Sigmoid colon (tissue), 7 donors: ENCODE results near the gene GPN3. TPM values are rescaled to one million over a fixed set of nuclear protein-coding genes. Genes with fewer than 3 reads are reported as not detected.

Experiments used
- DNase-seq: peaks from one replicate; pipeline ENCODE4 v3.0.0-alpha.2; 2019
- H3K27ac ChIP-seq, 4 donors: fragments of 200-600 bp; sonication (generic); one replicate each; pipeline ENCODE4 v1.5.1; 2016 to 2019; ENCODE audit warnings: mild to moderate bottlenecking in 1 of 4
- H3K27me3 ChIP-seq, 3 donors: fragments of 200-600 bp; sonication (generic); one replicate each; pipeline ENCODE4 v1.5.1; 2019; ENCODE audit warnings: mild to moderate bottlenecking in 1 of 3
- H3K36me3 ChIP-seq, 4 donors: fragments of 200-600 bp; sonication (generic); one replicate each; pipeline ENCODE4 v1.5.1; 2016 to 2019
- H3K4me1 ChIP-seq, 4 donors: fragments of 200-600 bp; sonication (generic); one replicate each; pipeline ENCODE4 v1.5.1; 2017 to 2019
- H3K4me3 ChIP-seq, 4 donors: fragments of 200-600 bp; sonication (generic); one replicate each; pipeline ENCODE4 v1.5.1; 2017 to 2019; ENCODE audit warnings: mild to moderate bottlenecking in 2 of 4, moderate library complexity in 1 of 4
- H3K9me3 ChIP-seq, 4 donors: fragments of 200-600 bp in 3 of 4; sonication (generic) in 3 of 4; one replicate each; pipeline versions ENCODE4 v1.5.1 to v1.6.1; 2013 to 2019
- CTCF ChIP-seq, 4 experiments: fragments of 450-650 bp in 3 of 4; fragments of 200-600 bp in 1 of 4; IDR thresholded peaks; one replicate each; pipeline ENCODE4 v1.5.1; 2016 to 2019; ENCODE audit warnings: antibody characterized with exemption in 4 of 4, mild to moderate bottlenecking in 3 of 4, moderate library complexity in 2 of 4
- EP300 ChIP-seq, 4 donors: sonication (generic); formaldehyde crosslinking; IDR thresholded peaks; one replicate each; pipeline ENCODE4 v1.6.1; 2017; ENCODE audit warnings: antibody characterized with exemption in 4 of 4
- POLR2A ChIP-seq, 2 donors: fragments of 450-650 bp; IDR thresholded peaks; one replicate each; pipeline ENCODE4 v1.6.1; 2016; ENCODE audit warnings: antibody characterized with exemption in 2 of 2, mild to moderate bottlenecking in 2 of 2, moderate library complexity in 2 of 2
- POLR2AphosphoS5 ChIP-seq, 4 donors: sonication (generic); formaldehyde crosslinking; IDR thresholded peaks; one replicate each; pipeline ENCODE4 v1.6.1; 2017; ENCODE audit warnings: antibody characterized with exemption in 4 of 4
- WGBS, 2 donors: extraction: QIAGEN DNeasy Blood & Tissue Kit; methylation state at CpG; one replicate each; pipeline ENCODE4 v1.1.7; 2013; 5-methylcytosine and 5-hydroxymethylcytosine counted together
- intact Hi-C: fragments of 100-400 bp; cut with DNase I; formaldehyde crosslinking; loops from one replicate; pipeline ENCODE4 v1.15.1; 2023
- polyA plus RNA-seq, 3 donors: library from polyadenylated mRNA; stranded (reverse); fragments of 200-250 nt; gene quantifications; one replicate each; pipeline ENCODE4 v1.2.3, GENCODE V29; 2013
- small RNA-seq, 3 donors: library from RNA; depleted of rRNA; stranded (forward); fragments of <200 nt; gene quantifications; one replicate each; pipeline ENCODE3, GENCODE V24; 2016
- total RNA-seq, 4 donors: library from RNA; depleted of rRNA; stranded (reverse); fragments of >200 nt; gene quantifications; one replicate each; pipeline ENCODE4 v1.1.0, GENCODE V29; 2016
- donor health status: healthy with polysubstance abuse.
- donor health status: Bipolar disorder and iron deficiency.
- donor health status: healthy.

GPN3 gene
- total and polyA plus RNA-seq, 7 donors, result 12.6 to 22.8 (median 17.3) TPM

- WGBS, 2 donors, result 23 to 25% methylated on average over 21 of the region's 21 CpGs
- H3K4me3 ChIP-seq, result peak overlapping the region; percentile 79 to 86 (median 82)
- H3K4me1 ChIP-seq, result peaks cover 0 to 26% (median 17%) of the 10 kb centered on the region in 4 donors
- peak; percentile 82 for DNase-seq
- peaks cover 0 to 11% (median 0%) of the 10 kb centered on the region in 4 donors for H3K36me3 ChIP-seq
- peak overlapping the region; percentile 86 to 94 (median 89) for H3K27ac ChIP-seq
- H3K27me3 ChIP-seq, result no peaks in the 10 kb centered on the region
- TF ChIP-seq EP300 (IDR thresholded peaks at IDR 0.05) (no peak), CTCF (IDR thresholded peaks at IDR 0.05) (peak in 1 of 4 experiments; percentile 13), POLR2AphosphoS5 (IDR thresholded peaks at IDR 0.05) (no peak)
- intact Hi-C loops, result loop anchor here (5.0 kb wide), 1 partner anchor 122 kb away; the partner anchor contains the start of gene ATP2A2
- H3K9me3 ChIP-seq, result no peaks in the 10 kb centered on the region
Measured at GRCh38 chr12:110403976-110404682, 63.9 kb downstream of the GPN3 start.

GRCh38 chr12:110403146-110403975 lies 64.7 kb downstream of the GPN3 start, which contains the start of gene ANAPC7:
Gene ANAPC7, minus strand, starts transcription at chr12:110403708. Its CDS starts 81 bp downstream, at chr12:110403627.
- 0% methylated on average over 62 of the region's 62 CpGs for WGBS, 2 donors
- peak; percentile 96 for DNase-seq
- Histone ChIP-seq H3K4me1 (peaks cover 0 to 26% (median 17%) of the 10 kb centered on the region in 4 donors), H3K4me3 (peak within 1 kb of the TSS; percentile 79 to 86 (median 82)), H3K9me3 (no peaks in the 10 kb centered on the region), H3K27ac (peak within 1 kb of the TSS; percentile 86 to 94 (median 89)), H3K36me3 (peaks cover 0 to 11% (median 0%) of the 10 kb centered on the region in 4 donors), H3K27me3 (no peaks in the 10 kb centered on the region)
- intact Hi-C loops, result loop anchor here (5.0 kb wide), 1 partner anchor 121 kb away; the partner anchor contains the start of gene ATP2A2
- no peak for TF ChIP-seq EP300 (IDR thresholded peaks at IDR 0.05)
- TF ChIP-seq CTCF (IDR thresholded peaks at IDR 0.05), result peak in 2 of 4 experiments; percentile 7 to 21
- TF ChIP-seq POLR2A (IDR thresholded peaks at IDR 0.05), result peak; percentile 31 to 57
- peak; percentile 73 to 84 (median 74) for TF ChIP-seq POLR2AphosphoS5 (IDR thresholded peaks at IDR 0.05)

Small RNAs within 50 kb of the gene (small RNA-seq; reads per million reads assigned to genes)
- 0 reads per million in 3 donors for gene RF00278

Other genes starting within 250 kb of the GPN3 start
- gene ATP2A2, start 187.0 kb downstream of the GPN3 start, total RNA-seq, result 100 to 1,000 TPM in 2 of 4 donors, 10 to 100 TPM in 2; 79.5 to 121 (median 93.7) TPM
- 100 to 1,000 TPM in 1 of 3 donors, 10 to 100 TPM in 2; 16.6 to 115 (median 16.8) TPM for gene ATP2A2, start 187.0 kb downstream of the GPN3 start, polyA plus RNA-seq
- 10 to 100 TPM; 29.9 to 65.6 (median 53.0) TPM for gene ANAPC7, start 64.5 kb downstream of the GPN3 start, total RNA-seq
- gene ANAPC7, start 64.5 kb downstream of the GPN3 start, polyA plus RNA-seq, result 10 to 100 TPM in 2 of 3 donors, 1 to 10 TPM in 1; 9.6 to 31.8 (median 17.6) TPM
- gene ARPC3, start 17.9 kb downstream of the GPN3 start, total RNA-seq, result 100 to 1,000 TPM; 156 to 304 (median 231) TPM
- gene ARPC3, start 17.9 kb downstream of the GPN3 start, polyA plus RNA-seq, result 100 to 1,000 TPM; 411 to 982 (median 634) TPM
- 10 to 100 TPM in 1 of 4 donors, 1 to 10 TPM in 3; 7.5 to 13.0 (median 8.3) TPM for gene FAM216A, start 588 bp upstream of the GPN3 start, total RNA-seq
- 1 to 10 TPM; 1.6 to 5.7 (median 2.4) TPM for gene FAM216A, start 588 bp upstream of the GPN3 start, polyA plus RNA-seq
- 100 to 1,000 TPM; 120 to 209 (median 172) TPM for gene VPS29, start 33.9 kb upstream of the GPN3 start, total RNA-seq
- gene VPS29, start 33.9 kb upstream of the GPN3 start, polyA plus RNA-seq, result 100 to 1,000 TPM; 157 to 281 (median 206) TPM
- under 1 TPM; 0.41 to 0.71 (median 0.61) TPM for gene RAD9B, start 34.1 kb upstream of the GPN3 start, total RNA-seq
- under 1 TPM in 2 of 3 donors, not detected in 1; 0.36 to 0.46 TPM for gene RAD9B, start 34.1 kb upstream of the GPN3 start, polyA plus RNA-seq
- gene PPTC7, start 115.1 kb upstream of the GPN3 start, total RNA-seq, result 10 to 100 TPM; 19.4 to 30.3 (median 22.5) TPM
- gene PPTC7, start 115.1 kb upstream of the GPN3 start, polyA plus RNA-seq, result 10 to 100 TPM; 16.1 to 24.5 (median 18.6) TPM
- 10 to 100 TPM; 34.6 to 38.6 (median 35.6) TPM for gene TCTN1, start 145.9 kb upstream of the GPN3 start, total RNA-seq
- 1 to 10 TPM in 2 of 3 donors, under 1 TPM in 1; 0.92 to 8.7 (median 6.6) TPM for gene TCTN1, start 145.9 kb upstream of the GPN3 start, polyA plus RNA-seq
- gene HVCN1, start 220.9 kb upstream of the GPN3 start, total RNA-seq, result 1 to 10 TPM; 3.8 to 9.7 (median 6.6) TPM
- gene HVCN1, start 220.9 kb upstream of the GPN3 start, polyA plus RNA-seq, result 10 to 100 TPM in 1 of 3 donors, 1 to 10 TPM in 2; 1.8 to 26.3 (median 4.2) TPM